Testis (tissue), 2 donors: ENCODE data around the gene FGF4.

Experiments
- CTCF ChIP-seq, 3 experiments: fragments of 450-650 bp in 2 of 3; fragments of 200-600 bp in 1 of 3; sonication (generic) in 1 of 3; IDR thresholded peaks; one replicate each; pipeline ENCODE4 v1.5.1; 2016 to 2019; ENCODE audit warnings: antibody characterized with exemption in 3 of 3, mild to moderate bottlenecking in 2 of 3, moderate library complexity in 1 of 3
- POLR2A ChIP-seq: fragments of 450-650 bp; IDR thresholded peaks from one replicate; pipeline ENCODE4 v1.6.1; 2017; ENCODE audit warnings: antibody characterized with exemption, mild to moderate bottlenecking, moderate library complexity

GRCh38 chr11:69787906-69788305, 12.8 kb upstream of the FGF4 start:
- TF ChIP-seq CTCF (IDR thresholded peaks at IDR 0.05) (no peak), POLR2A (no peak)
